Ishikawa (cell line): ENCODE results near the gene CCDC27.

Source experiments
- CEBPB ChIP-seq: IDR thresholded peaks from 2 replicates; pipeline ENCODE4 v1.6.1; 2012
- CREB1 ChIP-seq: IDR thresholded peaks from 2 replicates; pipeline ENCODE4 v1.6.1; 2012; ENCODE audit warnings: low read depth
- EGR1 ChIP-seq: IDR thresholded peaks from 2 replicates; pipeline ENCODE4 v1.6.1; 2012
- EP300 ChIP-seq: IDR thresholded peaks from 2 replicates; pipeline ENCODE4 v1.6.1; 2012; ENCODE audit warnings: borderline replicate concordance
- FOXM1 ChIP-seq: IDR thresholded peaks from 2 replicates; pipeline ENCODE4 v1.6.1; 2012; ENCODE audit warnings: low read depth, borderline replicate concordance
- MAX ChIP-seq: IDR thresholded peaks from 2 replicates; pipeline ENCODE4 v1.6.1; 2012
- NFIC ChIP-seq: IDR thresholded peaks from 2 replicates; pipeline ENCODE4 v1.6.1; 2012
- RAD21 ChIP-seq: IDR thresholded peaks from 2 replicates; pipeline ENCODE4 v1.6.1; 2012; ENCODE audit warnings: low read depth
- TAF1 ChIP-seq: IDR thresholded peaks from 2 replicates; pipeline ENCODE4 v1.6.1; 2012; ENCODE audit warnings: low read depth, mild to moderate bottlenecking
- TCF12 ChIP-seq: IDR thresholded peaks from 2 replicates; pipeline ENCODE4 v1.6.1; 2012; ENCODE audit warnings: low read depth
- TEAD4 ChIP-seq: IDR thresholded peaks from 2 replicates; pipeline ENCODE4 v1.6.1; 2012
- YY1 ChIP-seq: IDR thresholded peaks from 2 replicates; pipeline ENCODE4 v1.6.1; 2012; ENCODE audit warnings: low read depth
- ZBTB7A ChIP-seq: IDR thresholded peaks from 2 replicates; pipeline ENCODE4 v1.6.1; 2012; ENCODE audit warnings: low read depth
- TF ChIP-seq, protein P1 (sequence below): IDR thresholded peaks from 2 replicates; pipeline ENCODE4 v1.6.1; 2012
- TF ChIP-seq, protein P2 (sequence below): IDR thresholded peaks from 2 replicates; pipeline ENCODE4 v1.6.1; 2012; ENCODE audit warnings: low read depth, mild to moderate bottlenecking

CCDC27 gene

DNA sequence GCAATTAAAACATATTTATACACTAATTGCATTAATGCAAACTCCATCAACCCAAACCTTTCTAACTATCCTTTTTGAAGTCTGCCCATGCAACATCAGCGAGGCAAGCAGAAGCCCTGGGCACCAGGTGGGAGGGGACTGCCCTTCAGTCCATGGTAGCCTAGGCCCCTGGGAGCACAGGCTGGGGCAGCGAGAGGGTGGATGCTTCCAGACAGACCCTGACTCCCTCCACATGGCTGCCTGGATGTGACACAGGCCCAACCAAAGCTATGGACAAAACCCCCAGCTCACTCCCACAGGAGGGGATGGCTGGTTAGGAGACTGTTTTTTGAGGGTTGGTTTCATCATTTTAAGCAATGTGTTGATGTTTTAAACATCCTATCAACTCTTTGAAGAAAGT lies 61.8 kb downstream of the CCDC27 start:
- TF ChIP-seq TAF1 = no peak
- no peak for TF ChIP-seq RAD21
- TF ChIP-seq, protein P1, sequence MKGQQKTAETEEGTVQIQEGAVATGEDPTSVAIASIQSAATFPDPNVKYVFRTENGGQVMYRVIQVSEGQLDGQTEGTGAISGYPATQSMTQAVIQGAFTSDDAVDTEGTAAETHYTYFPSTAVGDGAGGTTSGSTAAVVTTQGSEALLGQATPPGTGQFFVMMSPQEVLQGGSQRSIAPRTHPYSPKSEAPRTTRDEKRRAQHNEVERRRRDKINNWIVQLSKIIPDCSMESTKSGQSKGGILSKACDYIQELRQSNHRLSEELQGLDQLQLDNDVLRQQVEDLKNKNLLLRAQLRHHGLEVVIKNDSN = no peak
- TF ChIP-seq MAX = no peak
- TF ChIP-seq TEAD4 = no peak
- no peak for TF ChIP-seq NFIC
- no peak for TF ChIP-seq ZBTB7A
- no peak for TF ChIP-seq TCF12
- no peak for TF ChIP-seq YY1
- TF ChIP-seq CREB1 = no peak
- TF ChIP-seq FOXM1 = no peak
- TF ChIP-seq, protein P2, sequence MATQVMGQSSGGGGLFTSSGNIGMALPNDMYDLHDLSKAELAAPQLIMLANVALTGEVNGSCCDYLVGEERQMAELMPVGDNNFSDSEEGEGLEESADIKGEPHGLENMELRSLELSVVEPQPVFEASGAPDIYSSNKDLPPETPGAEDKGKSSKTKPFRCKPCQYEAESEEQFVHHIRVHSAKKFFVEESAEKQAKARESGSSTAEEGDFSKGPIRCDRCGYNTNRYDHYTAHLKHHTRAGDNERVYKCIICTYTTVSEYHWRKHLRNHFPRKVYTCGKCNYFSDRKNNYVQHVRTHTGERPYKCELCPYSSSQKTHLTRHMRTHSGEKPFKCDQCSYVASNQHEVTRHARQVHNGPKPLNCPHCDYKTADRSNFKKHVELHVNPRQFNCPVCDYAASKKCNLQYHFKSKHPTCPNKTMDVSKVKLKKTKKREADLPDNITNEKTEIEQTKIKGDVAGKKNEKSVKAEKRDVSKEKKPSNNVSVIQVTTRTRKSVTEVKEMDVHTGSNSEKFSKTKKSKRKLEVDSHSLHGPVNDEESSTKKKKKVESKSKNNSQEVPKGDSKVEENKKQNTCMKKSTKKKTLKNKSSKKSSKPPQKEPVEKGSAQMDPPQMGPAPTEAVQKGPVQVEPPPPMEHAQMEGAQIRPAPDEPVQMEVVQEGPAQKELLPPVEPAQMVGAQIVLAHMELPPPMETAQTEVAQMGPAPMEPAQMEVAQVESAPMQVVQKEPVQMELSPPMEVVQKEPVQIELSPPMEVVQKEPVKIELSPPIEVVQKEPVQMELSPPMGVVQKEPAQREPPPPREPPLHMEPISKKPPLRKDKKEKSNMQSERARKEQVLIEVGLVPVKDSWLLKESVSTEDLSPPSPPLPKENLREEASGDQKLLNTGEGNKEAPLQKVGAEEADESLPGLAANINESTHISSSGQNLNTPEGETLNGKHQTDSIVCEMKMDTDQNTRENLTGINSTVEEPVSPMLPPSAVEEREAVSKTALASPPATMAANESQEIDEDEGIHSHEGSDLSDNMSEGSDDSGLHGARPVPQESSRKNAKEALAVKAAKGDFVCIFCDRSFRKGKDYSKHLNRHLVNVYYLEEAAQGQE = no peak
- TF ChIP-seq EGR1 = no peak
- no peak for TF ChIP-seq EP300
- no peak for TF ChIP-seq CEBPB

GRCh38 chr1:3814771-3815561 lies 62.7 kb downstream of the CCDC27 start:
- TF ChIP-seq EP300 (no peak), TEAD4 (no peak), RAD21 (no peak), MAX (no peak), TCF12 (no peak), CREB1 (no peak), YY1 (no peak), EGR1 (no peak), NFIC (no peak), ZBTB7A (no peak), FOXM1 (no peak)
- TF ChIP-seq, protein P2 = no peak
- TF ChIP-seq, protein P1 = no peak

DNA sequence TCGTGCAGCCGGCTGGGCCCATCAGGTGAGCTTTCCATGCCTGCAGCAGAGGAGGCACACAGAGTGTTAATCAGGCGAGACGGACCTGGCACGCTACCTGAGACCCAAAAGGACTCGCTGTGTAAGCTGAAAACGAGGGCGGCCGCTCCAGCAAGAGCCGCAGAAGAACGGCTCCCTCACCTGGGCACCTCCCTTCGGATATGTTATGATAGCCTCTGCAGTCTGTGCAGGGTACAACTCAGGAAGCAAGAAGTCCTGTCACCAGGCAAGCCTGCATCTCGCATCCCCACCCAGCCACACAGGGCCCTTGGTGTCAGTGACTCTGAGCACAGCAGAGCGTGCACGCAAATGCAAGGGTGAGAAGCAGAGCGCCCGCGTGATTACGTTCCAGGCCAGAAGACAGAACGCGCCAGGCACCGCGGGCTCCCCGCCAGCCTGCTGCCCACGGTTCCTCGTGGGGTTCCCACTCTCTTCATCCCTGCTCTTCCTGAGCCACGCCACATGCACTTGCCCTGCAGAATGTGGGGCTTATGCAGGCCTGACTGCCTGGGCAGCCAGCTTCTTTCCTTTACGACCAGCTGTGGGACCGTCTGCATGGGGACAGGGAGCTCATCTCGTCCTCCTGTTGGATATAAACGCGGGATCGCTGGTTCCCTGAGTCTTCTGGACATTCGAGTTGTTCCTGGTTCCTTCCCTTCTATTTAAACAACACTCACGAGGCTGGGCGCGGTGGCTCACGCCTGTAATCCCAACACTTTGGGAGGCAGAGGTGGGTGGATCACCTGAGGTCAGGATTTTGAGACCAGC lies 64.3 kb downstream of the CCDC27 start:
- TF ChIP-seq CREB1 (no peak), CEBPB (no peak), TEAD4 (no peak), NFIC (no peak), EP300 (no peak), TAF1 (no peak), ZBTB7A (no peak), RAD21 (no peak), FOXM1 (no peak)
- TF ChIP-seq, protein P2 = no peak

DNA sequence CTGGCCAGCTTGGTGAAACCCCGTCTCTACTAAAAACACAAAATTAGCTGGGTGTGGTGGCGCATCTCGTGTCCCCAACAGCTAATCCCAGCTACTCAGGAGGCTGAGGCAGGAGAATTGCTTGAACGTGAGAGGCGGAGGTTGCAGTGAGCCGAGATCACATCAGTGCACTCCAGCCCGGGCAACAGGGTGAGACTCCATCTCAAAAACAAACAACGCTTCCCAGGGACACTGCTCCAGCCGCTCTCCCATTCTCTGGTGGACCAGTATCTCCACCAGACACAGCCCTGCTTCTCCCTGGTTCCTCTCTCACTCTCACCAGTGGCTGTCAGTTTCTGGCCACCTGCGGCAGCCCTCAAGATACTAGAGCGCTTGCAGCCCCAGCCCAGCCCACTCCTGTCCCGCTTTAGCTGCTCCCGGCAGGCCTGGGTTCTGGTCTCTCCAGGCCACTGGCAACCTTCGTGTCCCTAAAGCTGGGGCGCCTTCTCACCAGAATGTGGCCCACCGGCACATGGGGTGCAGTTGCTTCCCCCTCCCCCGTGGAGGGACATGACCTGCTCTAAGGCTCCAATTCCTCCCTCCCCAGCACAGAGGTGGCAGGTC lies 65.0 kb downstream of the CCDC27 start:
- TF ChIP-seq FOXM1 (no peak), TCF12 (no peak)
